Measurements from ENCODE around the gene IL1RAPL2. TPM values are rescaled to one million over a fixed set of nuclear protein-coding genes. Genes with fewer than 3 reads are reported as not detected.

Gene IL1RAPL2
- total RNA-seq, 4 donors from 2014 or later, result not detected

GRCh38 chrX:105744946-105745345 lies 1178.9 kb downstream of the IL1RAPL2 start:
- DNase-seq (no peak), ATAC-seq (no peak)
- TF ChIP-seq POLR2A (IDR thresholded peaks at IDR 0.05), result no peak
- TF ChIP-seq, protein P1, sequence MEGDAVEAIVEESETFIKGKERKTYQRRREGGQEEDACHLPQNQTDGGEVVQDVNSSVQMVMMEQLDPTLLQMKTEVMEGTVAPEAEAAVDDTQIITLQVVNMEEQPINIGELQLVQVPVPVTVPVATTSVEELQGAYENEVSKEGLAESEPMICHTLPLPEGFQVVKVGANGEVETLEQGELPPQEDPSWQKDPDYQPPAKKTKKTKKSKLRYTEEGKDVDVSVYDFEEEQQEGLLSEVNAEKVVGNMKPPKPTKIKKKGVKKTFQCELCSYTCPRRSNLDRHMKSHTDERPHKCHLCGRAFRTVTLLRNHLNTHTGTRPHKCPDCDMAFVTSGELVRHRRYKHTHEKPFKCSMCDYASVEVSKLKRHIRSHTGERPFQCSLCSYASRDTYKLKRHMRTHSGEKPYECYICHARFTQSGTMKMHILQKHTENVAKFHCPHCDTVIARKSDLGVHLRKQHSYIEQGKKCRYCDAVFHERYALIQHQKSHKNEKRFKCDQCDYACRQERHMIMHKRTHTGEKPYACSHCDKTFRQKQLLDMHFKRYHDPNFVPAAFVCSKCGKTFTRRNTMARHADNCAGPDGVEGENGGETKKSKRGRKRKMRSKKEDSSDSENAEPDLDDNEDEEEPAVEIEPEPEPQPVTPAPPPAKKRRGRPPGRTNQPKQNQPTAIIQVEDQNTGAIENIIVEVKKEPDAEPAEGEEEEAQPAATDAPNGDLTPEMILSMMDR (IDR thresholded peaks at IDR 0.05 in 4 of 5, conservative IDR thresholded peaks at IDR 0.05 in 1 of 5), result no peak
- intact Hi-C loops (cut with DNase I; ENCODE audit: low total_unique reads) (no loop called here), in situ Hi-C loops (cut with MboI; ENCODE audit: low sequenced_read_pairs in 4 of 4) (no loop called here)
- H3K36me3 ChIP-seq, result no peaks in the 10 kb centered on the region
- no peak overlapping the region for H3K4me3 ChIP-seq
- H3K27me3 ChIP-seq, result no peaks in the 10 kb centered on the region
- no peak overlapping the region for H3K27ac ChIP-seq
- no peaks in the 10 kb centered on the region for H3K9me3 ChIP-seq
- H3K4me1 ChIP-seq, result no peaks in the 10 kb centered on the region

DNA sequence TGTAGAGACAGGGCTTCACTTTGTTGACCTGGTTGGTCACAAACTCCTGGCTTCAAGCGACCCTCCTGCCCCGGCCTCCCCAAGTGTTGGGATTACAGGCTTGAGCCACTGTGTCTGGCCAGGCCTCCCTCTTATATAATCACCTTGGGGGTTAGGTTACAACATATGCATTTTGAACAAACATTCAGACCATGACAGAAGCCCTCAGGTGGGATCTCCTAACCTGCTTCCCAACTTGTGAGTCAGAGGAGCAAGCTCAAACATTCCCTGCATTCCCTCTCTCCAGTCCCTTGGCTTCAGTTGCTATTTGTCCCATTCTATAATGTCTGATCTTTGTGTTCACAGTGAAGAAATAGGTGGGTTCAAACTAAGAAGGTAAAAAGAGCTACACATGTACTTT lies 1179.9 kb downstream of the IL1RAPL2 start:
- Histone ChIP-seq H3K36me3 (no peaks in the 10 kb centered on the region), H3K4me3 (no peak overlapping the region), H3K27ac (no peak overlapping the region), H3K4me1 (no peaks in the 10 kb centered on the region), H3K27me3 (no peaks in the 10 kb centered on the region), H3K9me3 (no peaks in the 10 kb centered on the region)
- in situ Hi-C loops (cut with MboI; ENCODE audit: low sequenced_read_pairs in 4 of 4), result no loop called here
- intact Hi-C loops (cut with DNase I; ENCODE audit: low total_unique reads), result no loop called here
- ATAC-seq (no peak), DNase-seq (no peak)
- TF ChIP-seq, protein P1 (IDR thresholded peaks at IDR 0.05 in 4 of 5, conservative IDR thresholded peaks at IDR 0.05 in 1 of 5), result no peak
- TF ChIP-seq POLR2A (IDR thresholded peaks at IDR 0.05), result no peak

- H3K27me3 ChIP-seq, result no peaks in the 10 kb centered on the region
- no peak for TF ChIP-seq POLR2A (IDR thresholded peaks at IDR 0.05)
- TF ChIP-seq, protein P1 (IDR thresholded peaks at IDR 0.05 in 4 of 5, conservative IDR thresholded peaks at IDR 0.05 in 1 of 5), result no peak
- ATAC-seq, result no peak
- intact Hi-C loops (cut with DNase I; ENCODE audit: low total_unique reads), result no loop called here
- no peak overlapping the region for H3K4me3 ChIP-seq
- in situ Hi-C loops (cut with MboI; ENCODE audit: low sequenced_read_pairs in 4 of 4), result no loop called here
- no peaks in the 10 kb centered on the region for H3K36me3 ChIP-seq
- H3K9me3 ChIP-seq, result no peaks in the 10 kb centered on the region
- H3K4me1 ChIP-seq, result no peaks in the 10 kb centered on the region
- no peak for DNase-seq
- no peak overlapping the region for H3K27ac ChIP-seq
These were observed 1186.4 kb downstream of the IL1RAPL2 start for GRCh38 chrX:105752338-105752956.

DNA sequence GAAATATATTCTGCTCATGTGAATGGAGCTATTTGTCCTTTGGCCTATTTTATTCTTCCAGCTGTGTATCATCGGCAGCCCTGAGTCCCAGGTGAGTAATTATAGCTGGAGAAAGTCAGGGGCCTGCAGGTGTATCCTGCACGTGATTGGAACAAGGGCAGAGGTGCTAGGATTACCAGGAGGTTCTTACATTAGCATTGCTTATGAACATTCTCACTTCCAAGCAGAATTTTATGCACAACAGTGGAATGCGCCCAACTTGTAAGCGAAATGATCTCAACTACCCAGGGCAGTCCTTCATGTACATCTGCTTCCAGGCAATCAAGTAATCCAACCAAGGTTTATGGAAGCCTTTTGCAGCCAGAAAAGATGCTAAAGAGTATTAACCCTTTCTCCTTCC lies 1187.4 kb downstream of the IL1RAPL2 start:
- Histone ChIP-seq H3K27me3 (no peaks in the 10 kb centered on the region), H3K27ac (no peak overlapping the region), H3K4me3 (no peak overlapping the region), H3K4me1 (no peaks in the 10 kb centered on the region), H3K36me3 (no peaks in the 10 kb centered on the region), H3K9me3 (no peaks in the 10 kb centered on the region)
- DNase-seq (no peak), ATAC-seq (no peak)
- intact Hi-C loops (cut with DNase I; ENCODE audit: low total_unique reads) (no loop called here), in situ Hi-C loops (cut with MboI; ENCODE audit: low sequenced_read_pairs in 4 of 4) (no loop called here)
- TF ChIP-seq, protein P1 (IDR thresholded peaks at IDR 0.05 in 4 of 5, conservative IDR thresholded peaks at IDR 0.05 in 1 of 5), result no peak
- TF ChIP-seq POLR2A (IDR thresholded peaks at IDR 0.05), result no peak
